Activated CD4-positive, CD25-positive, alpha-beta regulatory T cell treated with anti-CD3 and anti-CD28 coated beads, Interleukin-2, amount 50 U/mL, for 72 hours (primary cell): ENCODE results near the gene ZNF500.
"Not testable (repeated sequence)": the region's sequence is repeated elsewhere in the genome, so short reads cannot be mapped to it uniquely, and the experiment has no call there.

Source experiments
- DNase-seq: peaks from one replicate; pipeline ENCODE4 v3.0.0; 2021

The ZNF500 gene

DNA sequence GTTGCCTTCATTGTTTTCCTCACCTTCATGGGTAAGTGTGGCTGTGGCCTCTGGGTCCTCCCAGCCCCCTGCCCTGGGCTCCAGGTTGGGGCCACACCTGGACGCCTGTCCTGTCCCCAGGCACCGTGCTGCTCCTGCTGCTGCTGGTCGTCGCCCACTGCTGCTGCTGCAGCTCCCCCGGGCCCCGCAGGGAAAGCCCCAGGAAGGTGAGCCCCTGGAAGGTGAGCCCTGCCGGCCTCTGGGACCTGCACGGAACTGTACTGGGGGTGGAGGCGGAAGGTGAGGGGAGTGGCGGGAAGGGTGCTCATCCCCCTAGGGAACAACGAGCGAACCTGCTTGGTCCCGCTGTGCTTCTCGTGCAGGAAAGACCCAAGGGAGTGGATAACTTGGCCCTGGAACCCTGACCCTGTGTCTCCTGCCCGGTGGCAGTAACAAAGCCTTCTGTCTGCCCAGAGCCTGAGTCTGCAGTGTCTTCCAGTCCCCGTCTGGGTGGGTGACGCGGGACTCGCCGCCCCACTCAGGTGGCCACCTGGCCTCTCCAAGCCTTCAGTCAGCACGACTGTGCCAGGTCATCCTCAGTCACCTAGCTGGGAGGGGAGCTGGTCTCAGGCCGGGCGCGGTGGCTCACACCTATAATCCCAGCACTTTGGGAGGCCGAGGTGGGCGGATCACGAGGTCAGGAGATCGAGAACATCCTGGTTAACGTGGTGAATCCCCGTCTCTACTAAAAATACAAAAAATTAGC, 29.0 kb upstream of the ZNF500 start:
- no peak for DNase-seq

DNA sequence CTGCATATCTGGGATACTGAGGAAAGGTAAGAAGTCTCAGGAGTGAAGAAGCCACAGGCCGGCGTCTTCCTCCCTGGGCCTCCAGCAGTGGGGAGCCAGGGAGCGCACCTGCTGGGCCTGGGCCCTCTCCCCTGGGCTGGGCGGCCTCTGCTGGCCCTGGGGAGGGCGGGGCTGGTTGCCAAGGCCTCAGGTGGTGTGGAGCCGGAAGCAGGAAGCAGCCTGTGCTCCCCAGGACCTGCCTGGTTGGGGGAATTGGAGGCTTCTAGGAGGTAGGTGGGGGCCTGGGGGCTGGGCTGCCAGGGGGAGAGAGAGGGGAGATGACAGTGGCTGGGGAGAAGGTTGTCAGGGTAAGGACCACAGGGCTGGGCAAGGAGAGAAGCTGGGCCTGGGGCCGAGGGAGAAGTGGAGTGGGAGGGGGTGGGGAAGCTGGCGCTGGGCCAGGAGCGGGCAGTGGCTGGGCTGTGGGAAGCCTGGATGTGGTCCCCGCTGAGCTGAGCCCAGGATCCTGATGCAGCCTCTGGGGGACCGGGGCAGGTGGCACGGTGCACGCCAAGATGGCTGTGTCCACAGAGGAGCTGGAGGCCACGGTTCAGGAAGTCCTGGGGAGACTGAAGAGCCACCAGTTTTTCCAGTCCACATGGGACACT, 28.3 kb upstream of the ZNF500 start, which contains the start of gene SMIM22:
Gene SMIM22, plus strand, starts transcription at position 189 of the 647 bp plus-strand sequence. Its CDS starts 366 bp downstream, at position 555.
- no peak for DNase-seq

DNA sequence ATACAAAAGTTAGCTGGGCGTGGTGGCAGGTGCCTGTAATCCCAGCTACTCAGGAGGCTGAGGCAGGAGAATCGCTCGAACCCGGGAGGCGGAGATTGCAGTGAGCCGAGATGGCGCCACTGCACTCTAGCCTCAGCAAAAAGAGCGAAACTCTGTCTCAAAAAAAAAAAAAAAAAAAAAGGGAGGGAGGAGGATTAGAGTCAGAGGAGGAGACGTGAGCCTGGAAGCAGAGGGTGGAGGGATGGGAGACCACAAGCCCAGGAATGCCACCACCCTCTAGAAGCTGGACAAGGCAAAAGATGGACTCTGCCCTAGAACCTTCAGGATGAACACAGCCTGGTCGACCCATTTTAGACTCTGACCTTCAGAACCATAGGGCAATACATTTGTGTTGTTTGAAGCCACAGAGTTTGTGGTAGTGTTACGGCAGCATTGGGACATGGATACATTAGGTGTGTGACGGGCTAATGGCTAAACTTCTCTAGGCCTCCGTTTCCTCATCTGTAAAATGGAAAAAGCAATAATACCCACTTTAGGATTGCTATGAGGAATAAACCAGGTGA, 26.1 kb upstream of the ZNF500 start:
- no peak for DNase-seq

DNA sequence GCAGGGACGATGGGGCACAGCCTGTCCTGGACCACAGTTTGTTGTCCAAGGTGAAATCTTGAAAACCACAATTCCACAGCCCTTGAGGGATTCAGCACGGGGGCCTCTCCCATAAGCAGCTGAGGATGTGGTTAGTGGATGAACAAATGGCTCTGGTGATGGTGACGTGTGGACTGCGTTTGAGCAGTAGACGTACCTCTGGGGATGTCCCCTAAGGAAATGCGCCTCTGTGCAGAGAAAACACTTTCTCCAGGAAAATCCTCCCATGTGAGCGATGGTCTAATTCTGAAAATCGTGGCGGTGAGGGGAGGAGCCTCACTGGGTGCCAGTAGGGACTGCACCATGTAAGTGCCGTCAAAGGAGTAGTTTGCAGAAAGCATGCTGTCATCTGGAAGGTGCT, 23.9 kb upstream of the ZNF500 start:
- DNase-seq, result no peak

DNA sequence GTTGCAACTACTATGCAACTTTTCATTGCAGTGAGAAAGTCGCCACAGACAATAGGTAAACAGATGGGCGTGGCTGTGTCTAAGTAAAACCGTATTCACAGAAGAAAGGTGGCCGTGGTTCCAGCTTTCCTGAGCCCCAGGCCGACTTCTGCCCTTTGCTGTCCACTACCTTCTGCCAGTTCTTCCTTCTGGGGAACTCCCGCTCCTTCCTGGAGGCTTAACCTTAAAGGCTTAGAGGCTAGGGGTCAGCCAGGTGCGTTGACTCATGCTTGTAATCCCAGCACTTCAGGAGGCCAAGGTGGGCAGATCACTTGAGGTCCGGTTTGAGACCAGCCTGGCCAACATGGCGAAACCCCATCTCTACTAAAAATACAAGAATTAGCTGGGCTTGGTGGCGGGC, 23.3 kb upstream of the ZNF500 start:
- no peak for DNase-seq

DNA sequence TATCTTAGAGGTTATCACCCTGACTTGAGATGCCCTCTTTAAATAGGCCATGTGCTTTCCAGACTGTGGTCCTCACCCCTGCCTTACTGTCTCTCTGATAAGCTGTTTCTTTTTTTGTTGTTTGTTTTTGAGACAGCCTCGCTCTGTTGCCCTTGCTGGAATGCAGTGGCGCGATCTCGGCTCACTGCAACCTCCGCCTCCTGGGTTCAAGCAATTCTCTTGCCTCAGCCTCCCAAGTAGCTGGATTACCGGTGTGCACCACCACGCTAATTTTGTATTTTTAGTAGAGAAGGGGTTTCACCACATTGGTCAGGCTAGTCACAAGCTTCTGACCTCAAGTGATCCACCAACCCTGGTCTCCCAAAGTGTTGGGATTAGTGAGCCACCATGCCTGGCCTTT, 21.9 kb upstream of the ZNF500 start:
- no peak for DNase-seq

DNA sequence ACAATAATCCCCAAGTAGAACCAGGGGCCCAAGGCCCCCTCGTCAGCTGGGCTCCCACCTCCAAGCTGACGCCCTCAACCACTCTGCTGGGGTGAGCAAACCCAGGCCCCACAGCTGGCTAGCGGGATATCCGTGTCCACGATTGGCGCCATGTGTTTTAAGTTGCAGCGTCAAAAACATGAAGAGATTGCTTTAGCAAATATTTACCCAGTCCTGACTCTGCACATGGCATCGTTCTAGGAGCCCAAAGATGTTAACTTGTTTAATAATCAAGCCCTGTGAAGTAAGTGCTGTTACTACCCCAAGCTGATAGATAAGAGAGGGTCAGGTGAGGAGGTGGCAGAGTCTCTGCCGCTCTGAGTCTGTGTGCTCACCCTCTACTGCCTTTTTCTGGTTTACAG, 21.5 kb upstream of the ZNF500 start:
- DNase-seq, result no peak

DNA sequence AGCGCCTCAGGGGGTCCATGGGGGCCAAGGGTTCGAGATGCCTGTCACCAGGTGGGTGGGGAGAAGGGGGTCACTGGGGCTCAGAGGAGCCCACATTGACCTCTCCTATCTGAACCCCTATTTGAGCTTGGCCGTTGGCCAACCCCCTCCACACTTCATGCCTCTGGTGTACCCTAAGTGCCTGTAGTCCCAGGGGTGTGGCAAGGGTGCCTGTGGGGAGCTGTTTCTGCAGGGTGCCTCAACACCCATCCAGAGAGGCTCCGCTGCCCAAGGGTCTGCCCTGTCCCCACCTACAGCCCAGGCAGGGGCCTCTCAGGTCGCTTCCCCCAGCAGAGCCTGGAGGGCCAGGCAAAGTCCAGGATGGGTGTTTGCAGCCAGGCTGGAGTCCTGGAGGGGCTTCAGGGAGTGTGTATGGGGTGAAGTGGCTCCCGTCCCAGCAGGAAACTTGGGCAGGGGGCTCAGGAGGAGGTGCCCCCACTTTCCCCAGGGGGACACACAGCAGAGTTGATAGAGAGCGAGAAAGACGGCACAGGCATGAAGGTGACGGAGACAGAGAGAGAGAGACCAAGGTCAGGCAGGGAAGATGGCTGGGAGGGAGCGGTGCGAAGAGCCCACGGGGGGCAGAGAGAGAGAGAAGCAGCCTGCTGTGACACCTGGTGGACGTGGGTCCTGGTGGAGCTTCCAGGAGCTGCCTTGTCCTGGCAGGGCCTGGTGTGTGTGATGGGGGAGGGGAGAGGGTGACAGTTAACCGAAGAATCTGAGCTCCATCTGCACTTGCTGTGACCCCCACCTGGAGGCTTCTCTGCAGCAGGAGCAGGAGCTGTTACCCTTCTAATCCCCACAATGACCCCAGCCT, 20.9 kb upstream of the ZNF500 start, which contains the start of gene SEPTIN12:
Gene SEPTIN12, minus strand, starts transcription at position 719 of the 856 bp plus-strand sequence. Its CDS starts 700 bp downstream, at position 19.
- DNase-seq, result no peak

DNA sequence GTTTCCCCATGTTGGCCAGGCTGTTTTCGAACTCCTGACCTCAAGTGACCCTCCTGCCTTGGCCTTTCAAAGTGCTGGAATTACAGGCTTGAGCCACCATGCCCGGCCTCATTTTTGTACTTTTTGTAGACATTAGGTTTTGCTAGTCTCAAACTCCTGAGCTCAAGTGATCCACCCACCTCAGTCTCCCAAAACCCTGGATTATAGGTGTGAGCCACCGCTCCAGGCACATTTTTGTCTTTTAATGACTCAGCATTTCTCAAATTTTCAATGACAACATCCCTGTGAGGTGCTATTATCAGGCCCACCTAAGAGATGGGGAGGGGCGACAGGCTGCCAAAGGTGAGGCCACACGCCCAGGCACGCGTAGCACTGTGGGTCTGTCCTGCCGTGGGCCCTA, 20.1 kb upstream of the ZNF500 start:
- DNase-seq, result no peak

DNA sequence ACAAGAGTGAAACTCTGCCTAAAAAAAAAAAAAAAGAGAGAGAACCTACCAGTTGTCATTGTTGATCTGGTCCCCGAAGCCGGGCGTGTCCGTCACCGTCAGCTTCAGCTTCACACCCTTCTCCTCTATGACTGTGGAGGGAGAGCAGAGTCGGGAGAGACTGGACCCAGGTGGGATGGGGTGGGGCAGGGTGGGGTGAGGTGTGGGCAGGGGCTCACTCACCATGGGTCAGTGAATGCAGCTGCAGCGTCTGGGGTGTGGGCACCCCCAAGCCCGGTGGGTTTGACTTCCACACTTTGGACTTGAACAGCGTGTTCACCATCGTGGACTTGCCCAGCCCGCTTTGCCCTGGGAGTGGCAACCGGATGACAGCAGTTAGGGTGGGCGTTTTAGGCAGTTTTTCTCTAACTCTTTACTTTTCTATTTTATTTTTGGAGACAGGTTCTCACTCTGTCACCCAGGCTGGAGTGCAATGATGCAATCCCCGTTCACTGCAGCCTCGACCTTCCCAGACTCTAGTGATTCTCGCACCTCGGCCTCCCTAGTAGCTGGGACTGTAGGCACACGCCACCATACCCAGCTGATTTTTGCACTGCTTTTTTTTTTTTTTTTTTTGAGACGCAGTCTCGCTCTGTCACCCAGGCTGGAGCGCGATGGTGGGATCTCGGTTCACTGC, 18.9 kb upstream of the ZNF500 start:
- no peak for DNase-seq

DNA sequence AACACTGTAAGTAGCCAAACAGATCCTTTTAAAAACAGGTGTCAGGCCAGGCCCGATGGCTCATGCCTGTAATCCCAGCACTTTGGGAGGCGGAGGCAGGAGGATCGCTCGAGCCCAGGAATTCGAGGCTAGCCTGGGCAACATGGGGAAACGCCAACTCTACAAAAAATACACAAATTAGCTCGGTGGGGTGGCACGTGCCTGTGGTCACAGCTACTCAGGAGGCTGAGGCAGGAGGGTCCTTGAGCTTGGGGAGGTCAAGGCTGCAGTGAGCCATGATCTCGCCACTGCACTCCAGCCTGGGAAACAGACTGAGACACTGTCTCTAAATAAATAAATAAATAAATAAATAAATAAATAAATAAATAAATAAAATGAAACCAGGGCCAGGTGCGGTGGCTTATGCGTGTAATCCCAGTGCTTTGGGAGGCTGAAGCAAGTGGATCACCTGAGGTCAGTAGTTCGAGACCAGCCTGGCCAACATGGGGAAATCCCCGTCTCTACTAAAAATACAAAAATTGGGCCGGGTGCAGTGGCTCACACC, 17.6 kb upstream of the ZNF500 start:
- not testable (repeated sequence) for DNase-seq

DNA sequence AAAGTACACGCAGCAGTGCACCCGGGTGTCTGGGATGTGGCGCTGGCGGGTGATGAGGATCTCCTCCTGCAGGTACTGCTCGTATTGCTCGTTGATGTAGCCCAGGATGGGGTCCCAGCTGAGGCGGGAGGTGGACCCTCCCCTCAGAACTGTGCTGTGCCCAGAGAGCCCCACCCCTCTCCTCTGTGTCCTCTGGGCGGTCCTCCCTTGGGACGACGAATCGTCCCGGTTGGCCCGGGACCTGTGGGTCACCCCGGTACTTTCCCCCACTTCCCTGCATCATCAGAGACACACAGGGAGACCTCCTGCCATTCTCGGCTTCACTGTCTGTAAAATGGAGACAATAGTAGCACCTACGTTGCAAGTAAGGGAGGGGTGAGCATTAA, 17.0 kb upstream of the ZNF500 start:
- no peak for DNase-seq

DNA sequence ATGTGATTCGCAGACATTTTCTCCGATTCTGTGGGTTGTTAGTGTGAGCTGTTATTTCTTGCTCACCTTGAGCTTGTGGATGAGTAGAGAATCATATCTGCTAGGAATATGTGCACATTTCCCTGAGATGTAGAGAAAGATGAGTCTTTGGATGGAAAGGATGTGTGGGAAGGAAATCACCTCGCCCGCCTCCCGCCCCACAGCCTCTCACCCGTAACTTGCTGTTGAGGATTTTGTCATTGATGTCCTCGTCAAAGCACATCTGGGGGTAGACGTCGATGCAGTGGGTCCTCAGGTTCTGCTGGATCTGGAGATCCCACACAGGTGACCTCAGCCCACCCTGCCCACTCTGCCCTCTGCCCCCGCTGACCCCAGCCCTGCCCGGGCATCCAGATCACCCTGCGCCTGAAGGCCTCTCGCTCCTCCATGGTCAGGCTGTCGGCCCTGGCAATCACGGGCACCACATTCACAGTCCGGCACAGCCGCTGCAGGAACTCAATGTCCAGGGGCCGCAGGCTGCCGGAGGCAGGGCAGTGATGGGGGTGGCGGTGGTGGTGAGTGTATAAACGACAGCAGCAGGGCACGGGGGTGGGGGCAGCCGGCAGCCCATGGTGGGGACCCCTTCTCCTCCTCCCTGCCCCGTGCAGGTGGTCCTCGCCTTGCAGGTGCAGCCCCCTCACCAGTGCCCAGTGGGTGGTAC, 16.4 kb upstream of the ZNF500 start:
- DNase-seq, result no peak

DNA sequence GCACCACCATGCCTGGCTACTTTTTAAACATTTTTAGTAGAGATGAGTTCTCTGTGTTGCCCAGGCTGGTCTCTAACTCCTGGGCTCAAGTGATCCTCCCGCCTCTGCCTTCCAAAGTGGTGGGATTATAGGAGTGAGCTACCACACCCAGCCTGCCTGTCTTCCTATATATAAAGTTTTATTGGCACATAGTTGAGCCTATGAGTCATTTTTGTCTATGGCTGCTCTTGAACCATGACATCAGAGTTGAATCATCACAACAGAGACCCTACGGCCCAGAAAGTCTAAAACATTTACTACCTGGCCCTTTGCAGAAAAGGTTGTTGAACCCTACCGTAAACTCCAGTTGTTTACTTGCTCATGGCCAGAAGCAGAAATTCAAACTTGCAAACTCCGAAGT, 13.3 kb upstream of the ZNF500 start:
- no peak for DNase-seq

DNA sequence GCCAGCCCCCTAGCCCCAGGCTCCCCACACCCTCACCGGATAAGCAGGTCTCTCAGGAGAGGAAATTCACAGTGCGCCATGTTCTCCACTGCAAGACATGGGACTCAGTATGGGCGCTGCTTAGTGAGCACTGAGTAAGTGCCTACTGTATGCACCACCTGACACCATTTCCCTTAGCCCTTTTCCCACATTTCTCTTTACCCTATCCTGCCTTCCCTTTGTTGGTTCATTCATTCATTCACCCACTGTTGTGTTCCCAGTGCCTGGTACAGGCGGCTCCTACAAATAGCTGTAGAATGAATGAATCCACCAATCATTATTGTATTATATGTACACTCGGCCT, 11.1 kb upstream of the ZNF500 start:
- DNase-seq, result no peak

DNA sequence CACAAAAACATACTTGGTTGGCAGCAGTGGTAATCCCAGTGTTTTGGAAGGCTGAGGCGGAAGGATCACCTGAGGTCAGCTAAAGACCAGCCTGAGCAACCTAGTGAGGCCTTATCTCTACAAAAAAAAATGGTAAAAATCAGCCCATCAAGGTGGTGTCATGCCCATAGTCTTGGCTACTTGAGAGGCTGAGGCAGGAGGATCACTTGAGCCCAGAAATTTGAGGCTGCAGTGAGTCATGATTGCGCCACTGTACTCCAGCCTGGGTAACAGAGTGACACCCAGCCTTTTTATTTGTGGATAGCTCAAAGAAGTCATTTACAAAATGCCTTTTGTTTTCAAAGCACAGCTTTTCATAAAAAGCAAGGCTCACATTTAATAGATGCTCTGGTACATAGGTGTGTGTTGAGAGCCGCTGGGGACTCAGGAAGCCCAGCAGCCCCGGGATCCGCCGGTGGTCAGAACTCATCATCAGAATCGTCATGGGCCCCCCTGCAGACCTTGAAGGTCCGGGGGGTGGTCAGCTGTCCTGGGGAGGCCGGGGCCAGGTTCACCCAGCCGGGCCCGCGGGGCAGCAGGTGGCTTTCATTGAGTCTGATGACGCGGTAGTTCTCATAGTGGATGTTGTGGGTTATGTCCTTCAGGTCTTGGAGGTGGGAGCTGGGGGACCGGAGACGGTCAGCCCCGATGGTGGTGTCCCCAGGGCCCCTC, 10.5 kb upstream of the ZNF500 start:
- DNase-seq, result no peak

DNA sequence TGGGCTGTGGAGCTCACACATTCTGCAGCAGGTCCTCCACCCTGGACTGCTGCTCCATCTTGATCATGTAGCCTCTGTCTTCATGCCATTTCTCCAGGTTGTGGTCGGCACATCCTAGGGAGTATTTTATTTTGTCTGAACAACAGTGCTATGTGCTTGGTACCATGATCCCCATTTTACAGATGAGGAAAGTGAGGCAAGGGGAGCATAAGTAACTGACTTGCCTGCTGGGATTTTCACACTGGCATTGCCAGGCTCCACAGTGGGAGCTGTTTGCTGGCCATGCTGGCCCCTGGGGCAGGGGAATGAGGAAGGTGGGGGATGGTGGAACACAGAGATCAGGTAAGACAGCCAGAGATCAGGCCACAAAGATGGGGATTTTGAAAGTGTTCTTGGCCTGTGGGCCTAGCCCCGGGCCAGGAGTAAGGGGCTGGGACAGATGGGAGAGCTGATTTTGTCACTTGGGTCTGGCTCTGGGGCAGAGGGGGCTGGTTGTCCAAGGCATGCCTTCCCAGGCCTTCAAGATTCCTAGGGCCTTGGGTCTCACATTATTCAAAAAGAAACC, 9.3 kb upstream of the ZNF500 start:
- DNase-seq, result no peak

DNA sequence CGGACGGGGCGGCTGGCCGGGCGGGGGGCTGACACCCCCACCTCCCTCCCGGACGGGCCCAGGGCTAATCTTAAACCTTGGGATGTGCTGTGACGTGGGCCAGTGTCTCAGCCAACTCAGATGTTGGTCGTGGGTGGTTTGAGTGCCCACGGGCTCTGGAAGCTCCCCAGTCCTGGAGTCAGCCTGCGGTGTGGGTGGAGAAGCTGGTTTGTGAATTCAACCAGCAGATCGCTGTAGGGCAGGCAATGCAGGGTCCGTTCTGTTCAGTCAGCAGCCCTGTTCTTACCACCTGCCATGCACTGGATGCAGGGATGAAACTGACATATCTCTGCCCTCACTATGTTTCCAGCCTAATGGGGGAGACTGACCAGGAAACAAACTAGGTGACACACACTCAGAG, 8.0 kb upstream of the ZNF500 start:
- no peak for DNase-seq

DNA sequence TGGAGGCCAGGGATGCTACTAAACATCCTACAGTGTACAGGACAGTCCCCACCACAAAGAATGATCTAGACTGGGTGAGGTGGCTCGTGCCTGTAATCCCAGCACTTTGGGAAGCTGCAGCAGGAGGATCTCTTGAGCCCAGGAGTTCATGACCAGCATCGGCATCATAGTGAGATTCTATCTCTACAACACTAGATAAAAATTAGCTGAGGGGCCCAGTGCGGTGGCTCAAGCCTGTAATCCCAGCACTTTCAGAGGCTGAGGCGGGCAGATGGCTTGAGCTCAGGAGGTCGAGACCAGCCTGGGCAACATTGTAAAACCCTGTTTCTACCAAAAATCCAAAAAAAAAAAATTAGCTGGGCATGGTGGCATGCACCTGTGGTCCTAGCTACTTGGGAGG, 5.4 kb upstream of the ZNF500 start:
- no peak for DNase-seq

DNA sequence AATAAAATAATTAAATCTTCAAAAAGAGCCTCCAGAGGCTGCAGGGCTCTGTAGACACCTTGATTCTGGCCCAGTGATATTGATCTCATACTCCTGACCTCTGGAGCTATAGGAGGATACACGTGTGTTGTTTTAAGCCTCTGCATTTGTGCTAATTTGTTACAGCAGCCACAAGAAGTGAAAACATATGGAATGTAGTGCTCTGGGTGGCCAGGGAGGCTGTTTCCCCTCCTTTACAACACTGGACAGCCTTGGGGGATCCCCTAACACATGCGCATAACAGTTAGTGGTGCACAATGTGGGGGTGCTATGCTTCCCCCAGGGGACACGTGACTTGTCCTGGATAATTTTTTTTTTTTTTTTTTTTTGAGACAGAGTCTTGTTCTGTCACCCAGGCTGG, 4.7 kb upstream of the ZNF500 start:
- no peak for DNase-seq

DNA sequence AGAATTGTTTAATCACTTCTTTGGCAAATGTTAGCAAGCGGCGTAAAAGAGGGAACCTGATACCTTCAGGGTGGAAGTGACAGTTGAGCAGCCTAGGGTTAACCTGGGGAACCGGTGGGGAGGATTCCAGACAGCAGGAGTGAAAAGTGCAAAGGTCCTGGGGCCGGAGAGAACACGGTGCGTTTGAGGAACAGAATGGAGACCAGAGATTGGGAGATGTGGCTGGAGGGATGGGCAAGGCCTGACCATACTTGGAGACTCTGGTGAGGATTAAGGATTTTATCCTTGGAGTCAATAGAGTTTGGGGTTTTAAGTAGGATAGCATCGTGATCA, 2.3 kb upstream of the ZNF500 start:
- no peak for DNase-seq
